ENCODE measurements around the gene FAM216B. TPM values are rescaled to one million over a fixed set of nuclear protein-coding genes. Genes with fewer than 3 reads are reported as not detected.
"Not testable (repeated sequence)": the region's sequence is repeated elsewhere in the genome, so short reads cannot be mapped to it uniquely, and the experiment has no call there.

FAM216B gene
- total and polyA plus RNA-seq, 7 donors = not detected

DNA sequence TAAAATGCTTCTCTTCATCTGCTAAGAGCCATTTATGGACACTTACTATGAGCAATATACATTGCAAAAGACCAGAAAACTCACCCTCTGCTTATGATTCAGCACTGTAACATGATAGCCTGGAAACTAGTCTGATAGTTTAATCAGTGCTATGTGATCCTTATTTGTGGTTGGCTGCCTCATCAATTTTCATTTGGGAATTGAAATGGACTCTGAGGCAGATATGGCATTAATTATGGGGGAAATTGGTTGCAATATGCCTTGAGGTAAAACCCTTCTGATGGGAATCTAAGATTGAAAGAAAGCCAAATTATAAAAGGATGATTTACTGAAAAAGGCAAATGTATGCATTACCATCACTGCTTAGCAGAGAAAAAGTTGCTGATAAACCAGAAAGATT lies 33.5 kb downstream of the FAM216B start:
- no peaks in the 10 kb centered on the region for H3K4me1 ChIP-seq
- no peak overlapping the region for H3K4me3 ChIP-seq
- no peaks in the 10 kb centered on the region for H3K36me3 ChIP-seq (ENCODE audit: insufficient read depth in 1 of 2, low read depth in 1 of 2)
- H3K27me3 ChIP-seq (ENCODE audit: insufficient read depth in 3 of 3, low read length in 2 of 3) = no peaks in the 10 kb centered on the region
- ATAC-seq (no peak), DNase-seq (no peak)
- TF ChIP-seq, protein P1, sequence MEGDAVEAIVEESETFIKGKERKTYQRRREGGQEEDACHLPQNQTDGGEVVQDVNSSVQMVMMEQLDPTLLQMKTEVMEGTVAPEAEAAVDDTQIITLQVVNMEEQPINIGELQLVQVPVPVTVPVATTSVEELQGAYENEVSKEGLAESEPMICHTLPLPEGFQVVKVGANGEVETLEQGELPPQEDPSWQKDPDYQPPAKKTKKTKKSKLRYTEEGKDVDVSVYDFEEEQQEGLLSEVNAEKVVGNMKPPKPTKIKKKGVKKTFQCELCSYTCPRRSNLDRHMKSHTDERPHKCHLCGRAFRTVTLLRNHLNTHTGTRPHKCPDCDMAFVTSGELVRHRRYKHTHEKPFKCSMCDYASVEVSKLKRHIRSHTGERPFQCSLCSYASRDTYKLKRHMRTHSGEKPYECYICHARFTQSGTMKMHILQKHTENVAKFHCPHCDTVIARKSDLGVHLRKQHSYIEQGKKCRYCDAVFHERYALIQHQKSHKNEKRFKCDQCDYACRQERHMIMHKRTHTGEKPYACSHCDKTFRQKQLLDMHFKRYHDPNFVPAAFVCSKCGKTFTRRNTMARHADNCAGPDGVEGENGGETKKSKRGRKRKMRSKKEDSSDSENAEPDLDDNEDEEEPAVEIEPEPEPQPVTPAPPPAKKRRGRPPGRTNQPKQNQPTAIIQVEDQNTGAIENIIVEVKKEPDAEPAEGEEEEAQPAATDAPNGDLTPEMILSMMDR (IDR thresholded peaks at IDR 0.05) = no peak
- H3K9me3 ChIP-seq = no peaks in the 10 kb centered on the region
- intact Hi-C loops (cut with DNase I) = no loop called here
- no peak overlapping the region for H3K27ac ChIP-seq

GRCh38 chr13:42815681-42816080 lies 34.3 kb downstream of the FAM216B start:
- Histone ChIP-seq H3K36me3 (ENCODE audit: insufficient read depth in 1 of 2, low read depth in 1 of 2) (no peaks in the 10 kb centered on the region), H3K4me3 (no peak overlapping the region), H3K27me3 (ENCODE audit: insufficient read depth in 3 of 3, low read length in 2 of 3) (no peaks in the 10 kb centered on the region), H3K9me3 (no peaks in the 10 kb centered on the region), H3K27ac (no peak overlapping the region), H3K4me1 (no peaks in the 10 kb centered on the region)
- ATAC-seq = no peak
- intact Hi-C loops (cut with DNase I) = no loop called here
- 61 to 65% (median 64%) methylated on average over 3 of the region's 3 CpGs for WGBS, 3 donors
- TF ChIP-seq, protein P1 (IDR thresholded peaks at IDR 0.05) = no peak
- DNase-seq = no peak

DNA sequence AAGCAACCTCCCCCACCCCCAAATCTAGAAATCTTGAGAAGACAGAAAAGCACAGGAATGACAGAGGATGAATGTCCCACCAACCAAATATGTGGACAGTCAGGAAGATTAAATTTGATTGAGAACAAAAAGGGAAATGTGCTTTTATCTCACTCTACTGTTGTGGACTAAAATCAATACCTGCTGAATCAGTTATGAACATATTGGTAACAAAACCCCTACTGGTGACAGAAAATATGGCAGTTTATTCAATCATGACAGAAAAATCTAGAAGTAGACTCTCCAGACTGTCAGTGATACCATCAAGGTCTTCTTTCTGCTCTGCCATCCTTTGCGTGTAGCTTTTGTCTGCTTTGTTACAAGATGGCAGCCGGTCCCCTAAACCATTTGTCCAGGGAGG lies 35.2 kb downstream of the FAM216B start:
- Histone ChIP-seq H3K27ac (no peak overlapping the region), H3K9me3 (no peaks in the 10 kb centered on the region), H3K4me3 (no peak overlapping the region), H3K36me3 (ENCODE audit: insufficient read depth in 1 of 2, low read depth in 1 of 2) (no peaks in the 10 kb centered on the region), H3K27me3 (ENCODE audit: insufficient read depth in 3 of 3, low read length in 2 of 3) (no peaks in the 10 kb centered on the region), H3K4me1 (no peaks in the 10 kb centered on the region)
- ATAC-seq (no peak), DNase-seq (no peak)
- TF ChIP-seq, protein P1 (IDR thresholded peaks at IDR 0.05) = no peak
- intact Hi-C loops (cut with DNase I) = no loop called here
- WGBS, 3 donors = 96 to 100% (median 100%) methylated on average over 2 of the region's 2 CpGs

DNA sequence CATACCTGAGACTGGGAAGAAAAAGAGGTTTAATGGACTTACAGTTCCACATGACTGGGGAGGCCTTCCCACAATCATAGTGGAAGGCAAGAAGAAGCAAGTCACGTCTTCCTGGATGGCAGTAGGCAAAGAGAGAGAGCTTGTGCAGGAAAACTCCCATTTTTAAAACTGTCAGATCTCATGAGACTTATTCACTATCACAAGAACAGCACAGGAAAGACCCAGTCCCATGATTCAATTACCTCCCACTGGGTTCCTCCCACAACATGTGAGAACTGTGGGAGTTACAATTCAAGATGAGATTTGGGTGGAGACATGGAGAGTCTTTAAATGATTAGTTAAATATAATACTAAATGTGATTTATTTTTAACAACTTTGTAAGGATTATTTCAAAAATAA lies 38.3 kb downstream of the FAM216B start:
- intact Hi-C loops (cut with DNase I); H3K4me3 ChIP-seq; H3K27ac ChIP-seq; H3K36me3 ChIP-seq (ENCODE audit: insufficient read depth in 1 of 2, low read depth in 1 of 2); DNase-seq; H3K9me3 ChIP-seq; H3K4me1 ChIP-seq; H3K27me3 ChIP-seq (ENCODE audit: insufficient read depth in 3 of 3, low read length in 2 of 3); ATAC-seq: not testable (repeated sequence)
- 69 to 91% (median 69%) methylated on average over 1 of the region's 1 CpG for WGBS, 3 donors

DNA sequence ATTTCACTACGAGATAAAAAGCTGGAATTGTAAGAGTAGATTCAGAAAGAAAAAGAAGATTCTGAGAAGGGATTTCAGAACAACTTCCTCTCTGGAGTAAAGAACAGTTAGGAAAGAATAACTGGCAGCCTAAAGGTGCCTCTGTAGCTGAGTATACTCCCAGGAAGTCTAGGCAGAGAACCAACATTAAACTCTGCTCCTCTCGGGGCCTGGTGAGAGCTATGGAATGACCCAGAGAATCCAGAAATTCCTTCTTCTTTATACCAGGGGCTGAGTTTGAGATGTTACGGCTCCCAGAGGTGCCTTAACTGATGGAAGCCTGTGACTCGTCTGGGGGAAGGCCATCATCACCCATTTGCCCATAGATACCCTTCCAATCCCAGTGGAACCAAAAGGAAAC lies 39.1 kb downstream of the FAM216B start:
- Histone ChIP-seq H3K4me3 (no peak overlapping the region), H3K36me3 (ENCODE audit: insufficient read depth in 1 of 2, low read depth in 1 of 2) (no peaks in the 10 kb centered on the region), H3K27me3 (ENCODE audit: insufficient read depth in 3 of 3, low read length in 2 of 3) (no peaks in the 10 kb centered on the region), H3K27ac (no peak overlapping the region), H3K4me1 (no peaks in the 10 kb centered on the region), H3K9me3 (no peaks in the 10 kb centered on the region)
- 40 to 55% (median 46%) methylated on average over 4 of the region's 4 CpGs for WGBS, 3 donors
- ATAC-seq = no peak
- DNase-seq = no peak
- intact Hi-C loops (cut with DNase I) = no loop called here
- TF ChIP-seq, protein P1 (IDR thresholded peaks at IDR 0.05) = no peak

Data from psoas muscle (tissue), 8 donors.